HCT116 (cell line): ENCODE results near the gene PKDCC. TPM values are rescaled to one million over a fixed set of nuclear protein-coding genes. Genes with fewer than 3 reads are reported as not detected.

Source experiments
- ATAC-seq: fragments of 200-7000 bp; cut with Tn5 transposase; 2 replicates; pipeline ENCODE4 v1.9.1; 2020; ENCODE audit warnings: mild to moderate bottlenecking, moderate library complexity
- BruUV-seq: library from RNA; stranded (reverse); fragments of 400-500 nt; replicated peaks from 2 replicates; lab custom pipeline; 2021; lab: Mats Ljungman, UMichigan
- CTCF ChIA-PET: fragments of 300-600 bp; sonication (Branson Sonifier 250); formaldehyde crosslinking; loops from one replicate; lab custom pipeline; 2021; ENCODE audit warnings: antibody characterized with exemption; lab: Charles Lee
- POLR2A ChIA-PET: fragments of 300-600, 350-600 bp; sonication (Branson Sonifier 250); formaldehyde crosslinking; loops from one replicate; lab custom pipeline; 2021; ENCODE audit warnings: antibody characterized with exemption; lab: Charles Lee
- RAD21 ChIA-PET, 2 experiments: fragments of 300-600 bp; sonication (Branson Sonifier 250); formaldehyde crosslinking; loops; one replicate each; lab custom pipeline; 2023; ENCODE audit warnings: low total read pairs in 2 of 2; ENCODE audit not compliant: uncharacterized antibody in 2 of 2, unreplicated experiment in 2 of 2, low non-redundant PET in 1 of 2; lab: Charles Lee
- DNase-seq: peaks from one replicate; pipeline ENCODE4 v3.0.0-alpha.2; 2010; ENCODE audit warnings: low read depth, low spot score
- H2AFZ ChIP-seq: fragments of 200-600 bp; shearing (Covaris generic), sonication (generic); 2 replicates; pipeline ENCODE4 v1.6.1; 2017; ENCODE audit warnings: low read depth, mixed run types, mixed read lengths, antibody characterized with exemption, low read length; ENCODE audit not compliant: poor library complexity, severe bottlenecking
- H3K27ac ChIP-seq: 2 replicates; pipeline ENCODE4 v1.5.1; 2012; ENCODE audit warnings: low read depth, low read length
- H3K27me3 ChIP-seq: fragments of 200-600 bp; sonication (generic); 2 replicates; pipeline ENCODE4 v1.6.1; 2016; ENCODE audit warnings: mixed run types, low read length, mixed read lengths; ENCODE audit not compliant: insufficient read depth
- H3K36me3 ChIP-seq, 2 experiments: fragments of 200-500 bp in 1 of 2; fragments of 200-600 bp in 1 of 2; sonication (Bioruptor generic) in 1 of 2; sonication (generic) in 1 of 2; 2 replicates each; pipeline versions ENCODE4 v1.5.1 to v1.6.1; 2014 to 2016; ENCODE audit warnings: low read length in 2 of 2, inconsistent platforms in 1 of 2, mixed read lengths in 1 of 2, mixed run types in 1 of 2; ENCODE audit not compliant: insufficient read depth in 2 of 2, control insufficient read depth in 1 of 2
- H3K4me1 ChIP-seq, 2 experiments: fragments of 200-600 bp in 1 of 2; sonication (generic) in 1 of 2; 2 replicates each; pipeline versions ENCODE4 v1.5.1 to v1.6.1; 2012 to 2017; ENCODE audit warnings: low read length in 2 of 2, inconsistent platforms in 1 of 2, mild to moderate bottlenecking in 1 of 2, mixed read lengths in 1 of 2, mixed run types in 1 of 2, moderate library complexity in 1 of 2; ENCODE audit not compliant: insufficient read depth in 2 of 2, control insufficient read depth in 1 of 2
- H3K4me2 ChIP-seq: fragments of 200-600 bp; sonication (generic); 2 replicates; pipeline ENCODE4 v1.6.1; 2017; ENCODE audit warnings: mixed run types, low read length, mixed read lengths
- H3K4me3 ChIP-seq, 2 experiments: fragments of 200-600 bp in 1 of 2; sonication (generic) in 1 of 2; replicated peaks in 1 of 2; 2 replicates each; pipeline ENCODE4 v1.5.1; 2011 to 2016; ENCODE audit warnings: low read length in 2 of 2, control low read depth in 1 of 2, low read depth in 1 of 2, mild to moderate bottlenecking in 1 of 2, mixed read lengths in 1 of 2, mixed run types in 1 of 2
- H3K79me2 ChIP-seq: fragments of 200-600 bp; sonication (generic); 2 replicates; pipeline ENCODE4 v1.6.1; 2017; ENCODE audit warnings: mild to moderate bottlenecking, mixed run types, low read length, moderate library complexity, mixed read lengths; ENCODE audit not compliant: insufficient read depth
- H3K9ac ChIP-seq: fragments of 200-600 bp; sonication (generic); 2 replicates; pipeline ENCODE4 v1.6.1; 2016; ENCODE audit warnings: low read length, mixed read lengths
- H3K9me2 ChIP-seq: fragments of 200-600 bp; sonication (generic), shearing (Covaris generic); 2 replicates; pipeline ENCODE4 v1.6.1; 2017; ENCODE audit warnings: mixed run types, mild to moderate bottlenecking, moderate library complexity; ENCODE audit not compliant: insufficient read depth
- H3K9me3 ChIP-seq, 2 experiments: fragments of 200-500 bp in 1 of 2; fragments of 200-600 bp in 1 of 2; sonication (Bioruptor generic) in 1 of 2; sonication (generic) in 1 of 2; 2 replicates each; pipeline ENCODE4 v1.6.1; 2014 to 2017; ENCODE audit warnings: low read length in 2 of 2, mixed read lengths in 2 of 2, inconsistent platforms in 1 of 2, low read depth in 1 of 2, mild to moderate bottlenecking in 1 of 2, mixed run types in 1 of 2, moderate library complexity in 1 of 2; ENCODE audit not compliant: control insufficient read depth in 1 of 2, insufficient read depth in 1 of 2
- H4K20me1 ChIP-seq: fragments of 200-600 bp; sonication (generic), shearing (Covaris generic); 2 replicates; pipeline ENCODE4 v1.6.1; 2017; ENCODE audit warnings: mixed run types, mild to moderate bottlenecking, moderate library complexity; ENCODE audit not compliant: insufficient read depth
- CBX3 ChIP-seq: IDR thresholded peaks from 2 replicates; pipeline ENCODE4 v1.6.1; 2012; ENCODE audit warnings: low read depth
- CEBPB ChIP-seq: IDR thresholded peaks from 2 replicates; pipeline ENCODE4 v1.6.1; 2012; ENCODE audit warnings: low read depth
- CTCF ChIP-seq, 3 experiments: fragments of 200-600 bp in 1 of 3; sonication (generic) in 1 of 3; IDR thresholded peaks in 2 of 3; conservative IDR thresholded peaks in 1 of 3; 2 replicates each; pipeline ENCODE4 v1.5.1; 2012 to 2017; ENCODE audit warnings: low read depth in 2 of 3, low read length in 2 of 3, antibody characterized with exemption in 1 of 3, borderline replicate concordance in 1 of 3, control low read depth in 1 of 3, mild to moderate bottlenecking in 1 of 3, mixed read lengths in 1 of 3, mixed run types in 1 of 3, moderate library complexity in 1 of 3; ENCODE audit not compliant: insufficient read depth in 1 of 3
- EGR1 ChIP-seq: IDR thresholded peaks from 2 replicates; pipeline ENCODE4 v1.6.1; 2012; ENCODE audit warnings: low read depth
- ELF1 ChIP-seq: IDR thresholded peaks from 2 replicates; pipeline ENCODE4 v1.6.1; 2012; ENCODE audit warnings: low read depth, borderline replicate concordance
- EZH2 ChIP-seq: fragments of 200-600 bp; sonication (generic); IDR thresholded peaks from 2 replicates; pipeline ENCODE4 v1.6.1; 2017; ENCODE audit warnings: antibody characterized with exemption, mixed run types
- EZH2phosphoT487 ChIP-seq: fragments of 200-600 bp; IDR thresholded peaks from 2 replicates; pipeline ENCODE4 v1.6.1; 2018; ENCODE audit warnings: antibody characterized with exemption, borderline replicate concordance
- FOSL1 ChIP-seq: IDR thresholded peaks from 2 replicates; pipeline ENCODE4 v1.6.1; 2012; ENCODE audit warnings: low read depth
- JUND ChIP-seq: IDR thresholded peaks from 2 replicates; pipeline ENCODE4 v1.6.1; 2012
- RAD21 ChIP-seq: IDR thresholded peaks from 2 replicates; pipeline ENCODE4 v1.6.1; 2012; ENCODE audit warnings: low read depth, mild to moderate bottlenecking
- SIN3A ChIP-seq: IDR thresholded peaks from 2 replicates; pipeline ENCODE4 v1.6.1; 2012; ENCODE audit warnings: low read depth
- intact Hi-C: fragments of 100-400 bp; cut with micrococcal nuclease; formaldehyde crosslinking; loops from 2 replicates; pipeline ENCODE4 v1.10.0; 2022
- total RNA-seq: library from RNA; stranded (reverse); gene quantifications from one replicate; pipeline ENCODE4 v1.2.1, GENCODE V29; 2021; ENCODE audit not compliant: unreplicated experiment
- TF ChIP-seq, protein P1 (sequence below): IDR thresholded peaks from 2 replicates; pipeline ENCODE4 v1.6.1; 2011; ENCODE audit warnings: mild to moderate bottlenecking, low read length, moderate library complexity; ENCODE audit not compliant: insufficient replicate concordance; ENCODE audit errors: extremely low read depth
- TF ChIP-seq, protein P2 (sequence below): IDR thresholded peaks from 2 replicates; pipeline ENCODE4 v1.6.1; 2012; ENCODE audit warnings: low read depth
- TF ChIP-seq, protein P3 (sequence below): IDR thresholded peaks from 2 replicates; pipeline ENCODE4 v1.6.1; 2012

Gene PKDCC
- total RNA-seq, 1 experiment from 2014 or later = 0.84 TPM

DNA sequence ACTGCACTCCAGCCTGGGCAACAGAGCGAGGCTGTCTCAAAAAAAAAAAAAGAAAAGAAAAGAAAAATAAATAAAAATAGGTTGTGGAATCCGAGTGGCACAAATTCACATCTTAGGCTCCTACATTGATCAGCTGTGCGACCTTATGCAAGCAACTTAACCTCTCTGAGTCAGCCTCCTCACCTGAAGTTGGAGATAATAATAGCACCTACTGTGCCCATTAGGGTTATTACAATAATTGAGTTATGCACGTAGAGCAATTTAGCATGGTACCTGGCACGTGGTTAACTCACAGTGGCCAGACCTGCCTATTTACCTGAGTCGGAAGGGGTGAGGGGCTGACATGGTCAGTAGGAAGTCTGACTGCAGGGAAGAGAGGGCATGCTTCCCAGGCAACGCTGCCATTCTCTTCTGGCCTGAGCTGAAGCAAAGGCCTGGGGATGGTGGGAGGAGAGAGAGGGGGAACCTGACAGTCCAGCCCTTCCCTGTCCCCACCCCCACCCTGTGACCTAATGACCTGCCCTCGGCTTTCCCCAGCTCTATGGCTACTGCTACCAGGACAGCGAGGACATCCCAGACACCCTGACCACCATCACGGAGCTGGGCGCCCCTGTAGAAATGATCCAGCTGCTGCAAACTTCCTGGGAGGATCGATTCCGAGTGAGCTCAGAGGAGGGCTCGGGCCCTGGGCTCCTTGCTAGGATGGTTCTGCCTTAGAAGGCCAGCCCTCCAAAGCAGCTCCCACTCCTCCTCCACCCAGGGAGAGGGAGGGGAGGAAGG is 5.1 kb downstream of the PKDCC start:
- no peaks in the 10 kb centered on the region for H3K36me3 ChIP-seq
- no peak for TF ChIP-seq EGR1
- TF ChIP-seq CEBPB = no peak
- TF ChIP-seq, protein P1, sequence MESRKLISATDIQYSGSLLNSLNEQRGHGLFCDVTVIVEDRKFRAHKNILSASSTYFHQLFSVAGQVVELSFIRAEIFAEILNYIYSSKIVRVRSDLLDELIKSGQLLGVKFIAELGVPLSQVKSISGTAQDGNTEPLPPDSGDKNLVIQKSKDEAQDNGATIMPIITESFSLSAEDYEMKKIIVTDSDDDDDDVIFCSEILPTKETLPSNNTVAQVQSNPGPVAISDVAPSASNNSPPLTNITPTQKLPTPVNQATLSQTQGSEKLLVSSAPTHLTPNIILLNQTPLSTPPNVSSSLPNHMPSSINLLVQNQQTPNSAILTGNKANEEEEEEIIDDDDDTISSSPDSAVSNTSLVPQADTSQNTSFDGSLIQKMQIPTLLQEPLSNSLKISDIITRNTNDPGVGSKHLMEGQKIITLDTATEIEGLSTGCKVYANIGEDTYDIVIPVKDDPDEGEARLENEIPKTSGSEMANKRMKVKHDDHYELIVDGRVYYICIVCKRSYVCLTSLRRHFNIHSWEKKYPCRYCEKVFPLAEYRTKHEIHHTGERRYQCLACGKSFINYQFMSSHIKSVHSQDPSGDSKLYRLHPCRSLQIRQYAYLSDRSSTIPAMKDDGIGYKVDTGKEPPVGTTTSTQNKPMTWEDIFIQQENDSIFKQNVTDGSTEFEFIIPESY = no peak
- no peak for TF ChIP-seq CTCF (IDR thresholded peaks at IDR 0.05 in 2 of 3, conservative IDR thresholded peaks at IDR 0.05 in 1 of 3; ENCODE audit: borderline replicate concordance in 1 of 3, insufficient read depth in 1 of 3, low read depth in 2 of 3, low read length in 2 of 3)
- TF ChIP-seq EZH2phosphoT487 = no peak
- TF ChIP-seq, protein P2, sequence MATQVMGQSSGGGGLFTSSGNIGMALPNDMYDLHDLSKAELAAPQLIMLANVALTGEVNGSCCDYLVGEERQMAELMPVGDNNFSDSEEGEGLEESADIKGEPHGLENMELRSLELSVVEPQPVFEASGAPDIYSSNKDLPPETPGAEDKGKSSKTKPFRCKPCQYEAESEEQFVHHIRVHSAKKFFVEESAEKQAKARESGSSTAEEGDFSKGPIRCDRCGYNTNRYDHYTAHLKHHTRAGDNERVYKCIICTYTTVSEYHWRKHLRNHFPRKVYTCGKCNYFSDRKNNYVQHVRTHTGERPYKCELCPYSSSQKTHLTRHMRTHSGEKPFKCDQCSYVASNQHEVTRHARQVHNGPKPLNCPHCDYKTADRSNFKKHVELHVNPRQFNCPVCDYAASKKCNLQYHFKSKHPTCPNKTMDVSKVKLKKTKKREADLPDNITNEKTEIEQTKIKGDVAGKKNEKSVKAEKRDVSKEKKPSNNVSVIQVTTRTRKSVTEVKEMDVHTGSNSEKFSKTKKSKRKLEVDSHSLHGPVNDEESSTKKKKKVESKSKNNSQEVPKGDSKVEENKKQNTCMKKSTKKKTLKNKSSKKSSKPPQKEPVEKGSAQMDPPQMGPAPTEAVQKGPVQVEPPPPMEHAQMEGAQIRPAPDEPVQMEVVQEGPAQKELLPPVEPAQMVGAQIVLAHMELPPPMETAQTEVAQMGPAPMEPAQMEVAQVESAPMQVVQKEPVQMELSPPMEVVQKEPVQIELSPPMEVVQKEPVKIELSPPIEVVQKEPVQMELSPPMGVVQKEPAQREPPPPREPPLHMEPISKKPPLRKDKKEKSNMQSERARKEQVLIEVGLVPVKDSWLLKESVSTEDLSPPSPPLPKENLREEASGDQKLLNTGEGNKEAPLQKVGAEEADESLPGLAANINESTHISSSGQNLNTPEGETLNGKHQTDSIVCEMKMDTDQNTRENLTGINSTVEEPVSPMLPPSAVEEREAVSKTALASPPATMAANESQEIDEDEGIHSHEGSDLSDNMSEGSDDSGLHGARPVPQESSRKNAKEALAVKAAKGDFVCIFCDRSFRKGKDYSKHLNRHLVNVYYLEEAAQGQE = no peak
- no peak for TF ChIP-seq FOSL1
- TF ChIP-seq EZH2 = no peak
- TF ChIP-seq, protein P3, sequence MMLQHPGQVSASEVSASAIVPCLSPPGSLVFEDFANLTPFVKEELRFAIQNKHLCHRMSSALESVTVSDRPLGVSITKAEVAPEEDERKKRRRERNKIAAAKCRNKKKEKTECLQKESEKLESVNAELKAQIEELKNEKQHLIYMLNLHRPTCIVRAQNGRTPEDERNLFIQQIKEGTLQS = no peak
- no peak for TF ChIP-seq JUND
- TF ChIP-seq RAD21 = no peak
- TF ChIP-seq ELF1 = no peak
- TF ChIP-seq CBX3 = no peak
- no peak for TF ChIP-seq SIN3A
- H3K4me2 ChIP-seq = no peak overlapping the region
- H3K9ac ChIP-seq = no peak overlapping the region
- ChIA-PET CTCF (interaction anchor here (4.6 kb wide), 1 partner anchor 183 kb away, joined by 31 read pairs; no protein-coding TSS in a partner anchor), POLR2A (no interaction called here), RAD21 (no interaction called here)
- no TSS peak for BruUV-seq
- intact Hi-C loops = no loop called here
- H4K20me1 ChIP-seq = no peaks in the 10 kb centered on the region
- H3K9me3 ChIP-seq = no peaks in the 10 kb centered on the region
- no peaks in the 10 kb centered on the region for H3K9me2 ChIP-seq
- H2AFZ ChIP-seq = no peak overlapping the region
- no peak for ATAC-seq
- H3K27me3 ChIP-seq = no peaks in the 10 kb centered on the region
- no peak for DNase-seq
- peaks cover 0 to 19% of the 10 kb centered on the region in 2 experiments; a peak in 1 of 4 replicates for H3K4me1 ChIP-seq
- H3K79me2 ChIP-seq = no peaks in the 10 kb centered on the region
- no peak overlapping the region for H3K4me3 ChIP-seq
- no peak overlapping the region for H3K27ac ChIP-seq
